Erythroblast (primary cell): ENCODE results near the gene AFF3.

Experiments used
- DNase-seq, 2 experiments: peaks; one replicate each; lab custom pipeline; 2025; lab: John Stamatoyannopoulos, UW
- GATA1 ChIP-seq: IDR thresholded peaks from 2 replicates; pipeline ENCODE4 v1.6.1; 2011; ENCODE audit warnings: low read depth, mild to moderate bottlenecking, control low read depth, low read length, moderate library complexity
- POLR2A ChIP-seq: IDR thresholded peaks from 2 replicates; pipeline ENCODE4 v1.6.1; 2011; ENCODE audit warnings: mild to moderate bottlenecking, low read length

AFF3 gene

DNA sequence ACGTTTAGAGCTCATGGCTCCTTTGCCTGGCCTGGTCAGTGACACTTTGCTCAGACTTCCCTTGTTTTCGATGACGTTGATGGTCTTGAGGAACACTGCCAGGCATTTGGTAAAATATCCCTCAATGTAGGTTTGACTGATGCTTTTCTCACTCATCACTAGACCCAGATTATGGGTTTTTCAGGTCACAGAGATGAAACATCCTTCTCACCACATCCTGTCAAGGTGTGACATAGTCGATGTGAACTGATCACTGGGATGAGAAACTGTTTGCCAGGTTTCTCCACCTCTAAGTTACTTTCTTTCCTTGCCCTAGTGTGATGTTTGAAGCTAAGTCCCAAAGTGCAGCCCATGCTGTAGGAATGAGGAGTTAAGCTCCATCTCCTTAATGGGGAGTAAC, 81.5 kb downstream of the AFF3 start:
- no peak for DNase-seq
- TF ChIP-seq POLR2A (no peak), GATA1 (no peak)

DNA sequence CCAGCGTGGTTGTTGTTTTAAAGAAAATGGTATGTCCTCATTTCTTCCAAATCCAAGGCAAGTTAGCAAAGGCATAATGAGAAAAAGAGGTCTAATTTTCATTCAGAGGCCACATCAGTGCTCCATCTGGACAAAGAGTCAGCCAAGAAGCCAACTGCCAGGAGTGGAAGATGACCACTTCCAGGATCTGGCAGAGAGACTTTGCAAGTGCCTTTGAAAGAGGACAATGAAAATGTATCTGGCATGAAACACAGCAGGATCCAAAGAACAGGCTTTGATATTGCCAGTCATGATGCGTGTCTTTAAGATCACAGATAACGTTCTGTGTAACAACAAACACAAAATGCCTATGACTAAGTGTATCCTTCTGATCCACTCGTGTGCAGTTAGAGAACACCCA, 82.8 kb downstream of the AFF3 start:
- TF ChIP-seq GATA1, result no peak
- TF ChIP-seq POLR2A, result no peak
- DNase-seq, result no peak

DNA sequence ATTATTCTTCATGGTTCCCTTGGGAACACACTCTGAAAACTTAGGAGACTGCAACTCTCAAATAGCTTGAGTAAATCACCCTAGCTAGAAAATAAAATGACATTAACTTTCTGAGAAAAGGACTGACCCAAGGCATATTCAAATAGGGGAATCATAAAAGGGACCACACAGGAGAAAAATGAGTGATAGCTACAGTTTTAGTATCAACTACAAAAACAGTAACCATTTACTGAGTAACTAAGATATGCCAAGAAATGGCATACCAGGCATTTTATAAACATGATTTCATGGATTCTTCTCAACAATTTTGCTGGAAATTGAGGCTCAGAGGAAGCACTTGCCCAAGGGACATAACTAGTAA, 84.5 kb downstream of the AFF3 start:
- TF ChIP-seq GATA1 (no peak), POLR2A (no peak)
- DNase-seq, result no peak

DNA sequence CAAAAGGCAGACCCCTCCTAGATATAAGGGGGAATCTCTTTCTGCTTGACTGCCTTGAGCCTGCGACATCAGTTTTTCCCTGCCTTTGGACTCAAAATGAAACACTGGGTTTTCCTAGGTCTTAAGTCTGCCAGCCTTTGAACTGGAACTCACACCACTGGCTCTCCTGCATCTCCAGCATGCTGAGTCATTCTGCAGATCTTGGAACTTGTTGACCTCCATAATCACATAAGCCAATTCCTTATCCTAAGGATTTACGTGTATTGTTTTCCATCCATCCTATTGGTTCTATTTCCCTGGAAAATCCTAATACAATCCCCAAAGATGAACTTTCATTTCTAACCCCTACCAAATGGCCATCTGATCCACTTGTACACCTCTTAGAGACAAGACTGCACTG, 88.0 kb downstream of the AFF3 start:
- TF ChIP-seq POLR2A (no peak), GATA1 (no peak)
- no peak for DNase-seq

DNA sequence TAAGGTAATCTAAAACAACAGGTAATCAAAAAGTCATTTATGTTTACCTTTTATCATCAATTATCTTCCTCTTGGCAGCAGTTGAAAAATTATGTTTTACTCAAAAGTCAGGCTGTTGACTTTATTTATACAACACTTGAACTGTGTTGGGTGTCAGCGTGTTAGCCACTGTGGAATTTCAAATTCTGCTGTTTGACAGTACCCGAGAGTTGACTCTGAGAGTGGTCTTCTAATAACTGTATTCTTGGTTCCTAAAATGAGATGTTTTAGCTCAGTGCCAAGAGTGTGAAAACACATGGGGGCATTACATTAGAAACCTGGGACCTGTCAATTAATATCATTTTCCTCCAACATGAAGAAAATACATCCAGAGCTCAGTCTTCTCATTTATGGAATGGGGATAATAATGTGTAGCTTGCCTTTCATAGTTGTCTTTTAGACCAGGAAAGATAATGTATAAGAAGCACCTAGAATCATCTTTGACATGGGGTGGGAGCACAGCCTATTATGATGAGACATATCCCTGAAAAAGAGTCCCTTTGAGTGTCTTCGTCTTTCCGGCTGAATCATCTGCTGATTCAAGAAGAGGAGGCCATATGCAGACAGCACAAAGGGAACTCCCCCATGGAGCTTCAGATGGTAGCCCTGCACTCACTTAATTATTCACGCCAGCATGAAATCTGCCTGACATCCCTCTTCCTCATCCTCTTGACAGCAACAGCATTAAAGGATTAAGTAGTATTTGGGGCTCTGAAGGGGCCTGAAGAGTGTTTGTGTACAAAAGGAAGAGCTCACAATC, 89.1 kb downstream of the AFF3 start:
- TF ChIP-seq POLR2A, result no peak
- no peak for TF ChIP-seq GATA1
- DNase-seq, result no peak

DNA sequence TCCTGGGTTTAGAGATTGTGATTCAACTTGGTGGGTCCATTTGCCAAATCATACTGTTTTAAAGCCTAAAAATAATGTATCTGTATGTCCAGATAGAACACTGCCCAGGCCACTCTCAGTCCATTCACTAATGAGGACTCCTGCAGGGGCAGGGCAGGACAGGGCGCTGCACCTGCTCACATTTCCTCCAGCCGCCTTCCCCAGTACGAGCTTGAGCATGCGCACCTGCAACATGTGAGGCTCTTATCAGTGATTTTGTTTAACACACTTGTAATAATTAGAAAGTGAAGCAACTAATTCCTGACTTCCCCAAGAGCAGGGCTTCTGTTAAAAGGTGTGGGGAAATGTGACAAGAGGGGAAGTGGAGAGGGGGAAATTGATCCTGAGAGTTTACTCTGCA, 89.7 kb downstream of the AFF3 start:
- no peak for DNase-seq
- TF ChIP-seq POLR2A, result no peak
- TF ChIP-seq GATA1, result no peak

DNA sequence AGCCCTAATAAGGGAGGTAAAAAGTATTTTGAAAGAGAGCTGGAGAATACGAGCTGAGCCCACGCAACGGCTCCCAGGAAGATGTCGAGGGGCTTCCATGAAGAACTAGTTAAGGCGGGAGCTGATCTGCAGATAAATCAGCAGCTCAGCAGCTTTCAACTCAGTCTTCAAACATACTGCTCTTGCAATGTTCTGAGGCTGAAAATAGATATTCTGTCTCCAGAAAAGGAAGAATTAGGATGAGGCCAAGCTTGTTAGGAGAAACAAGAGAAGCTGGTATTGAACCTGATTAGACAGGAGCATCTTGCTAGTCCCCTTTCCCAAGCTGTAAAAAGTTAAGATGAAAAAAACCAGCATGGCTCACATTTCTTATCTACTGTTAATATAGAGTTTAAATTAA, 91.1 kb downstream of the AFF3 start:
- no peak for DNase-seq
- TF ChIP-seq GATA1 (no peak), POLR2A (no peak)

DNA sequence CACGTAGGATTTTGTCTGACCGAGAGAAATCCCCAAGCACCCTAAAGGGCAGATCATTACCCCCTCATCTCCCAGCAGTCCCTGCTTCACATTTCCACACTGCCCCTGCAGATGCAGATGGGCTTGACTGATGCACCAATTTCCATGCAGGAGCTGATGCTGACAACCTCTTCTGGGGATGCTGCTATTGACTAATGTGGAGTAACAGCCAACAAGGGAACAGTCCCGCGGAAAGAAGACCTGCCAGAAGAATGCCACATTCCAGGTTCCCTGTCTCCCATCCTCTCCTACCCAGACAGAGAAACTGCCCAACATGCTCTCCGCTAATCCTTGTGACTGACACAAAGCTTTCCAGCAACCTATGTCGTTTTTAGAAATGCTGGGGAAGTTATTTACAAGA, 91.7 kb downstream of the AFF3 start:
- no peak for DNase-seq

DNA sequence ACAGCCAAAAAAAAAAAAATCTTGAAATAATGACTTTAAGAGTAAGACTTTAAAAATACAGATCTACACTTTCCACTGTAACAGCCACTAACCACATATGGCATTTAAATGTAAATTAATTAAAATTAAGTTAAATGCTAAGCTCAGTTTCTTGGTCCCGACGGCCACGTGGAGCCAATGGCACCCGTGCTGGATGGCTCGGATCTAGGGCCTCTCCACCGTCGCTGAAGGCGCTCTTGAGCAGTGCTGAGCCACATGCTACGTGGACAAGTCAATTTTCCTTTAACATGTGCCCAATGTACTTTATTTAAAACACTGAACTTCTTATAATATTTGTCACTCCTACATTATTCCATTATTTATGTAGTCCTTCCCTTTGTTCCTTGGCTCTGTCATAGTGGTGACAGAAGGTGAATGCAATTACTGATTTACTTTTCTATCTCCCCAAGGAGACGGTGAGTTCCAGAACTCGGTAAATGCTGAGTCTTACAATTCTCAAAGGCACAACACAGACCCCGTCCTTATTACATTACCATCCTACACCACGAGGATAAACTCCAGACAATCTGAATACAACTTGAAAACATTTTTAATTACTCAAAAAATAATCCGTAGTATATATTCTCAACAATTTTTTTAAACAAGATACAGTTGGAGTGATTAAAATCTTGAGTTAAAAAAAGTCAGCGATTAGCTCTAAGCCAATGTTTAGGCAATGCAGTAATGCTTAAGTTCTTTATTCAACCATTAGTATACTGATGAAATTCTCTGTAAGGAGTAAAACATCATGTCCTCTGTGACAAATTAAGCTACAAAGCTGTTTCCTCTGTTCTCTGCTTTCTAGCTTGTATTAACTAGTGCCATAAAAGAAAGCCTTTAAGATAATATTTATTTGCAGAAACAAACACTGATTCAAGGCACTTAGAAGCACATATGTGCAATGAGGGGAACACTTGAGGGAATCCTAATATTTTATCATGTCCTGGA, 95.1 kb downstream of the AFF3 start:
- no peak for DNase-seq
- TF ChIP-seq POLR2A (no peak), GATA1 (no peak)

More for the DNA sequence above, 91.7 kb downstream of the AFF3 start:
- TF ChIP-seq GATA1, result no peak
- no peak for TF ChIP-seq POLR2A

DNA sequence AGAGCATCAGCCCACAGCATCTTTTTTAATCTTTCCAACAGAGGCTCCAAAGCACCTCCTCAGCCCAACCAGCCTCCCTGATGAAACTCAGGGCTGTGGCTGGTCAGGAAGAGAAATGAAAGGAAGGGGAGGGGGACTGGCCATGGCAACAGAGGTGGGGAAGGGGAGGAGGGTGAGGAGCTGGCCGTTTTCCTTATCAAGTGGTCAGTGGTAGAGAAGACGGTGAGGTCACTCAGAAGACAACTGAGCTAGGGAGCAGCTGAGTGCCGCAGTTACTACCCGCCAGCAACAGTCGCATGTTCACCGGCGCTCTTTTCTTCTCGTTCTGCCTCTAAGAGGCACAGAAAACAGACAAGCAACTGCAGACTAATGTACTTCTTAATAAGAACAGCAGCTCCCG, 97.4 kb downstream of the AFF3 start:
- TF ChIP-seq POLR2A (no peak), GATA1 (no peak)
- no peak for DNase-seq

DNA sequence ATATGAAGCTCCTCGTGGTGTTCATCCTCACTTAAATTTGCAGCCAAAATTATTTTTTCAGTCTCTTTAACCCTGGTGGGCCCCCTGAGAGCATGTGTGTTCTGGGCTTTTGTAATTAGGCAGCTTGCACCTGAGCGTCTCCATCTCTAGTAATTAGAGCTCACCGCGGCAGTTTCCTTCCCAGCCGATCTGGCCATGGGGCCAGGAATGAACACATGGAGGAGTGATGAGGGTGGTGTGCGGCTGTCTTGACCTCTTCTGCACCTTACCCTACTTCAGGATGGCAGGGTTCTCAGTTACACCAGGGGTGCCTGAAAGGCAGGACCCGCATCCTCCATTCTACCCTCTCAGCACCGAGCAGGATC, 98.5 kb downstream of the AFF3 start:
- TF ChIP-seq GATA1 (no peak), POLR2A (no peak)
- no peak for DNase-seq

DNA sequence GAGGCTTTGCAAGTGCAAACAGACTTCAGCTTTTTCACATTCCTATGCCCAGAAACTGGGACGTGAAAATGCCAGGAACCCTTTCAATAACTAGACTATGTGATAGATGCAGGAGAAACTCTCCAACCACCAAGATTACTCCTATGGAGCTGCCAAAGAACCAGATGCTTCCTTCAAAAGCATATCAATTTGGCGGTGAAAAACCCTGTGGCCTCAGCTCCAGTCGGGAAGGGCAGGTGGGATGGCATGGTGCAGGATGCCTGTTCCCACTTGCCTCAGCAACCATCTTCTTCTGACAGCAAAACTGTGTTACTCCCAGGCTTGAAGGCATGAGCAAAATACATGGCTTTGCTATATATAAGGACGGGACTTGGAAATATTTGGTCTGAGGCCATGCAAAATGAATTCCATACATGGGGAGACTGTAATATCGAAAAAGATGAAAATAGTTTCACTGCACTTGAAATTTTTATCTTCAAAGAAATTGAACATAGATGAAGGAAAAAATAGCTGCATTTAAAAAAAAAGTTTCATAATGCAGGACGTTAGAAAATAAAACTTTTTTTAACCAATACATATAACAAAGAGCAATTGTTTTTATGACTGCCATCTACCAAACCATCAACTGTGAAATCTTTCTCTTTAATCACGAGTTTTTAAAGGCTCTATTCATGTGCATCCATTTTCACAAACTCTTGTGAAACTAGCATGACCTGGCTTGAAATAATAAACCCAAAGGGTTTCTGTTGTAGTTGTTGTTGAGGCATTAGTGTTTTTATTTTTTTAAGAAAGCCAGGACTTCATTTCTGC, 99.1 kb downstream of the AFF3 start:
- no peak for DNase-seq
- no peak for TF ChIP-seq POLR2A
- no peak for TF ChIP-seq GATA1

DNA sequence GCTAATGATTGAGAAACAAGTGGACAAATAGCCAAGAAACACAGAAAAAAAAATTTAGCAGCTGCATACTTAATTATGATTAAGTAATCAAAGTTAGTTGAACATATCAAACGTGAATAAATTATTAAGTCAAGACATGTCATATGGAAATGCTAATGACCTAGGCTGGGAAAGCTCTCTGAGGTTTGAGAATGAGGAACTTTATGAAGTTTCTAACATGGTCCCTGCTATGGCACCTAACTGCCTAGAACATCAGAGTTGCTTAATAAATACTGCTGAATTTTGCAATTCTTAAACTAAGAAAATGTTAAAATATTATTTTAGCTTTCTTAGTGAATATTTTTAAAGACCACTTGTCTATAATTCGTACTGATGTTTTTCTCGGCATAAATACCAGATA, 99.8 kb downstream of the AFF3 start:
- no peak for TF ChIP-seq GATA1
- no peak for TF ChIP-seq POLR2A
- no peak for DNase-seq

DNA sequence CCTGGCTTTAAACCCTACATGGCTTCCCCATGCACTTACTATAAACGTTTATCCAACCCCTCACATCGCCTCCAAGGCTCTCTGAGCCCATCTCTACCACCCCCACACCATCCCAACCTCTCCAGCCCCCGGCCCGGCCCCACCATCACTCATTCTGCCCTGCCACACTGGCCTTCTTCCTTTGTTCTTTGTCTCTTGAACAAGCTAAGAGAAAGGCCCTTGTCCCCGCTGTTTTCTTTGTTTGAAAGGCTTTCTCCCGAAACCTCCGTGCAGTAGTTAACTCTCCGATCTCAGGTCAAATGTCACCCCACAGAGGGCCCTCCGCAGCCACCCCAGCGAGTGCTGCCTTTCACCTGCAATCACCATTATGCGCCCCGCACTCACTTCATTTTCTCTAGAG, 100.4 kb downstream of the AFF3 start:
- DNase-seq, result no peak
- TF ChIP-seq GATA1 (no peak), POLR2A (no peak)
